ACHN (cell line): Measurements from ENCODE around the gene CCDC182.

ENCODE experiments used
- DNase-seq: peaks from one replicate; pipeline ENCODE4 v3.0.0-alpha.2; 2015
- in situ Hi-C: cut with HindIII; loops from 2 replicates; pipeline ENCODE4 v1.10.0; 2017; ENCODE audit warnings: low sequenced_read_pairs, low pct_ligation_motif_present, low pct_unique_long_range_greater_than_20kb

The CCDC182 gene

GRCh38 chr17:57735707-57736106 lies 9.4 kb downstream of the CCDC182 start:
- in situ Hi-C loops, result no loop called here
- peak; percentile 37 for DNase-seq

- in situ Hi-C loops, result no loop called here
Observed at GRCh38 chr17:57735230-57735629, 9.9 kb downstream of the CCDC182 start.

GRCh38 chr17:57733085-57733484 lies 12.0 kb downstream of the CCDC182 start:
- no peak for DNase-seq
- in situ Hi-C loops, result no loop called here

More at GRCh38 chr17:57735230-57735629, 9.9 kb downstream of the CCDC182 start:
- no peak for DNase-seq

GRCh38 chr17:57732062-57732461 lies 13.0 kb downstream of the CCDC182 start:
- in situ Hi-C loops, result no loop called here
- no peak for DNase-seq

- in situ Hi-C loops, result no loop called here
- no peak for DNase-seq
Observed at GRCh38 chr17:57730026-57730701, 14.9 kb downstream of the CCDC182 start.

GRCh38 chr17:57727630-57728175 lies 17.4 kb downstream of the CCDC182 start:
- no peak for DNase-seq
- in situ Hi-C loops, result no loop called here

GRCh38 chr17:57726838-57727237 lies 18.3 kb downstream of the CCDC182 start:
- no peak for DNase-seq
- in situ Hi-C loops, result no loop called here

GRCh38 chr17:57726213-57726790 lies 18.8 kb downstream of the CCDC182 start:
- DNase-seq, result no peak
- in situ Hi-C loops, result no loop called here

- no peak for DNase-seq
- in situ Hi-C loops, result no loop called here
Observed at GRCh38 chr17:57724729-57725125, 20.4 kb downstream of the CCDC182 start.

- DNase-seq, result peak; percentile 5
- in situ Hi-C loops, result no loop called here
Observed at GRCh38 chr17:57724026-57724728, 20.9 kb downstream of the CCDC182 start.

- in situ Hi-C loops, result no loop called here
Observed at GRCh38 chr17:57723427-57724025, 21.6 kb downstream of the CCDC182 start.

GRCh38 chr17:57722704-57723043 lies 22.4 kb downstream of the CCDC182 start:
- no peak for DNase-seq
- in situ Hi-C loops, result no loop called here

More at GRCh38 chr17:57723427-57724025, 21.6 kb downstream of the CCDC182 start:
- DNase-seq, result peak; percentile 91

GRCh38 chr17:57721967-57722703 lies 23.0 kb downstream of the CCDC182 start:
- DNase-seq, result no peak
- in situ Hi-C loops, result no loop called here

GRCh38 chr17:57720386-57721035 lies 24.6 kb downstream of the CCDC182 start:
- no peak for DNase-seq
- in situ Hi-C loops, result no loop called here

- no peak for DNase-seq
- in situ Hi-C loops, result no loop called here
Observed at GRCh38 chr17:57718878-57719277, 26.2 kb downstream of the CCDC182 start.

- no peak for DNase-seq
- in situ Hi-C loops, result no loop called here
Observed at GRCh38 chr17:57715981-57716380, 29.1 kb downstream of the CCDC182 start.

- in situ Hi-C loops, result no loop called here
- no peak for DNase-seq
Observed at GRCh38 chr17:57714665-57715180, 30.4 kb downstream of the CCDC182 start.

- no peak for DNase-seq
- in situ Hi-C loops, result no loop called here
Observed at GRCh38 chr17:57713140-57713539, 32.0 kb downstream of the CCDC182 start.
